GM12864 (cell line): ENCODE measurements around the gene NCAPG2.
A peak's percentile ranks its signal among the peaks of the same experiment; 100 is the strongest.

ENCODE experiments used
- DNase-seq: peaks from one replicate; pipeline ENCODE4 v3.0.0-alpha.2; 2011; ENCODE audit warnings: low read depth
- H3K4me3 ChIP-seq: 2 replicates; pipeline ENCODE4 v1.5.1; 2011; ENCODE audit warnings: mild to moderate bottlenecking, low read depth, low read length, control low read depth
- TF ChIP-seq, protein P1 (sequence below): IDR thresholded peaks from 2 replicates; pipeline ENCODE4 v1.5.1; 2011; ENCODE audit warnings: low read depth, mild to moderate bottlenecking, moderate library complexity, low read length, control low read depth, inconsistent platforms; ENCODE audit errors: missing control alignments

The NCAPG2 gene

DNA sequence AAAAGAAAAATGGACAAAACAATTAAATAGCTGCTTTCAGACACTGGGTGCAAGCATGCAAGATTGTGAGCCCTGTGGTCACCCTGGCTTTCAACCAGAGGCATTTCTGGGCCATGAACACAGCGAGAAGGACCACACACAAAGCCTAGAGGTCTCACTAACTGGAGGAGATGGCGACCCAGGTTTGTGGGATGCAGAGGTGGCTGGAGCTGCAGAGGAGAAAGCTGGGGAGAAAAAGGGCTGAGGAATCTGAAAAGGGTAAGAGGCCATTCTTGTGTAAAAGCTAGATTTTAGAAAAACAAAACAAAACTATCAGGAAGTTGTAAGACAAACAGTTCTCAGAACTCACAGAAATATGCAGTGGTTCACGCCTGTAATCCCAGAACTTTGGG is 86.9 kb downstream of the NCAPG2 start:
- no peak for DNase-seq
- TF ChIP-seq, protein P1, sequence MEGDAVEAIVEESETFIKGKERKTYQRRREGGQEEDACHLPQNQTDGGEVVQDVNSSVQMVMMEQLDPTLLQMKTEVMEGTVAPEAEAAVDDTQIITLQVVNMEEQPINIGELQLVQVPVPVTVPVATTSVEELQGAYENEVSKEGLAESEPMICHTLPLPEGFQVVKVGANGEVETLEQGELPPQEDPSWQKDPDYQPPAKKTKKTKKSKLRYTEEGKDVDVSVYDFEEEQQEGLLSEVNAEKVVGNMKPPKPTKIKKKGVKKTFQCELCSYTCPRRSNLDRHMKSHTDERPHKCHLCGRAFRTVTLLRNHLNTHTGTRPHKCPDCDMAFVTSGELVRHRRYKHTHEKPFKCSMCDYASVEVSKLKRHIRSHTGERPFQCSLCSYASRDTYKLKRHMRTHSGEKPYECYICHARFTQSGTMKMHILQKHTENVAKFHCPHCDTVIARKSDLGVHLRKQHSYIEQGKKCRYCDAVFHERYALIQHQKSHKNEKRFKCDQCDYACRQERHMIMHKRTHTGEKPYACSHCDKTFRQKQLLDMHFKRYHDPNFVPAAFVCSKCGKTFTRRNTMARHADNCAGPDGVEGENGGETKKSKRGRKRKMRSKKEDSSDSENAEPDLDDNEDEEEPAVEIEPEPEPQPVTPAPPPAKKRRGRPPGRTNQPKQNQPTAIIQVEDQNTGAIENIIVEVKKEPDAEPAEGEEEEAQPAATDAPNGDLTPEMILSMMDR: no peak
- H3K4me3 ChIP-seq: no peak overlapping the region

DNA sequence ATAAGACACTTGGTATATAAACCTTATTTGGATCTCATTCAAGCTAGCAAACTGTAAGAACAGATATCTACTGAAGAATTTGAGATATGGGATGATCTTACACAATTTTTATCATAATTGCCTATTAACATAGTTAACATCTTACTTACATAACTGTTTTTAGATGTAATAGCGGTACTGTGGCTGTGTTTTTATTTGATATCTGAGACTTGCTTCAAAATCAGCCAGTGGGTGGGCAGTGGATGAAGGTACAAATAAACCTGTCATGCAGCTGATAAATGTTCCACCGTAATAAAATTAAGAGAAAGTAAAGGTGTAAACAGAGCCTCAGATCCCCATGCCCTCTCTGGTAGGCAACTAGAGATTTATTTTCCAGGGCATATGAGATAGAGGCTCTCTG is 88.6 kb downstream of the NCAPG2 start:
- H3K4me3 ChIP-seq: no peak overlapping the region
- TF ChIP-seq, protein P1: no peak
- DNase-seq: no peak

DNA sequence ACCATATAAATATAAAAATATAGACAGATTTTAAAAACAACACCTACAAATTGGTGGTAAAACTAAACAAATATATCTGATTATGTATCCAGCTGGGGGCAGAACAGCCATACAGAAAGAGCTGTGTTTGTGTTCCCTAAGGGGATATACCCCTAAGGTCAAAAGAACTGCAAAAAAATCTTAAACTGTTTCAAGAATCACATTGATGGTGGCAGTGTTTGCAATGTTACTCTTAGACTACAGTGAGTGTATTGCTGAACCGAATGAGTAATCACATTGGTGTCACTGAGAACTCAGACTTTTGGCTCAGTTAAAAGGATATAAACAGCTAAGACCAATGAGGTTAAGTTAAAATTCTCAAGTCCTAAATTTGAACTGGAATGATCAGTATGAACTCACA is 89.9 kb downstream of the NCAPG2 start:
- no peak overlapping the region for H3K4me3 ChIP-seq
- no peak for DNase-seq
- TF ChIP-seq, protein P1: no peak

DNA sequence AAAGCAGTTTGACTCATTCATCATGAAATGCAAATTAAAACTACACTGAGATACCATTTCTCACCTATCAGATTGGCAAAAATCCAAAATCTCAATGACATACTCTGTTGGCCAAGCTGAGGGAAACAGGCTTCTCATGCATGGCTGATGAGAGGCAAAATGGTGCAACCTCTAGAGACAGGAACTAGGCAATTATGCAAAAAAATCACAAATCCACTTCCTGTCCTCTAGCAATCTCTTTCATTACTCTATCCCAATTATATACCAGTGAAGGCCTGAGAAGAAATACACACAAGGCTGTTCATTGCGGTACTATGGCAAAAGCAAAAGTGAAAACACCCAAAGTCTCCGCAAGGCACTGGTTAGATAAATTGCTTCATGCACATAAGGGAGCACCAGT is 91.1 kb downstream of the NCAPG2 start:
- TF ChIP-seq, protein P1: no peak
- peak; percentile 58 for DNase-seq
- H3K4me3 ChIP-seq: peak overlapping the region; percentile 24; the same call in 1 of the 2 replicates

DNA sequence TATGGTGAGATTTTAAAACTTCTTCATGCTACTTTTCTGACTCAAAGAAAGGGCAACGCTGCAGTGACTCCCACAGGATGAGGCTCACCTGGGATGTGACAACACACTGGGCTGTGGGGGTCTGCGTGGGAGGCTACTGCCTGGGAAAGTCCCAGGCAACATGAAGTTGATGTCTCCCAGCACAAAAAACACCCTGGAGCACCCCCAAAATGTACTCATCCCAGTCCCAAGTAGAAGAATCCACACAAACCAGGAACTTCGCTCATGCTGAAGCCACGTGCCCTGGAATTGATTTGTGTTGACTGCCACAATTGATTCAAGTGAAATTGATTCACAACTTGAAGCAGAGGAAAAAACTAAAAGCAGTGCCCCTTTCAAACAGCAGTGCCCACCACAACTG is 92.1 kb downstream of the NCAPG2 start:
- TF ChIP-seq, protein P1: no peak

DNA sequence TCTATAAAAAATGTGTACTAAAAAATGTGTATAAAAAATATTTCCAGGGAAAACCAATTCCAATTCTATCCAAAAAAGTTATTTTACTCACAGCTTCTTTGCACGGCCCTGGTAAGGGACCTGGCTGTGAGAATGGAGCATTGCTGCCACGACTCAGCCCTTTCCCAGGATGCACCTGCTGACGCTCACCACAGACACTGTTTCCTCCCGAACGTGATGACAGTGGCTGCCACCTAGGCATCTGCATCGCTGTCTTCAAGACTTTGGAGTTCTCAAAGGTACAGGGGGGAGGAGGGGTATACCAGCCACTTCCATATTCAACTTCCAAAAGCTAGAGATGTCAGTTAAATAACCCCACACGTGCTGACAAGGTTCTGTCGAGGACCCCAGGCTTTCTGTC is 93.1 kb downstream of the NCAPG2 start:
- TF ChIP-seq, protein P1: no peak
- no peak for DNase-seq
- no peak overlapping the region for H3K4me3 ChIP-seq

More for the DNA sequence above, 92.1 kb downstream of the NCAPG2 start:
- H3K4me3 ChIP-seq: no peak overlapping the region
- DNase-seq: no peak

DNA sequence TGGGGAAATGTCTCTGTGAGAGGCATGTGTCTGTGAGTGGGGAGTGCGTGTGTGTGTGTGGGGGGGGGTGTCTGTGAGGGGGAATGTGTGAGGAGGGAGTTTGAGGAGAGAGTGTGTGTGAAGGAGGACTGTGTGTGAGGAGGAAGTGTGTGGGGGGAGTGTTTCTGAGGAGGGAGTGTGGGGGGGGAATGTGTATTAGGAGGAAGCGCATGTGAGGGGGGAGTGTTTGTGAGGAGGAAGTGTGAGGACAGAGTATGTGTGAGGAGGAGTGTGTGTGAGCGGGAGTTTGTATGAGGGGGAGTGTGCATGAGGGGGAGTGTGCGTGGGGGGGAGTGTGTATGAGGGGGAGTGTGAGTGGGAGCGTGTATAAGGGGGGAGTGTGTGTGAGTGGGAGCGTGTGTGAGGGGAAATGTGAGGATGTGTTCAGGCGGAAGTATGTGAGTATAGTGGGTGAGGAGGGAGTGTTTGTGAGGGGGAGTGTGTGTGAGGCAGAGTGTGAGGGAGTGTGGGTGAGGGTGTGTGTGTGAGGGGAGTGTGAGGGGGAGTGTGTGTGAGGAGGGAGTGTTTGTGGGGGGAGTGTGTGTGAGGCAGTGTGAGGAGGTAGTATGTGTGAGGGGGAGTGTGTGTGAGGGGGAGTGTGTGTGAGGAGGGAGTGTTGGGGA is 95.2 kb downstream of the NCAPG2 start:
- DNase-seq: no peak
- TF ChIP-seq, protein P1: no peak
- no peak overlapping the region for H3K4me3 ChIP-seq
